RWPE2 (cell line): ENCODE measurements around the gene MRPS24.
A peak's percentile ranks its signal among the peaks of the same experiment; 100 is the strongest.

Experiments used
- ATAC-seq: fragments of 200-7000 bp; cut with Tn5 transposase; 3 replicates; pipeline ENCODE4 v1.9.1; 2021; ENCODE audit warnings: low read depth
- DNase-seq: peaks from one replicate; pipeline ENCODE4 v3.0.0-alpha.2; 2020; ENCODE audit warnings: low spot score
- H3K27ac ChIP-seq: fragments of 450-650 bp; 2 replicates; pipeline ENCODE4 v1.5.1; 2017; ENCODE audit warnings: mild to moderate bottlenecking; ENCODE audit not compliant: poor library complexity, severe bottlenecking
- H3K27me3 ChIP-seq: fragments of 250-450 bp; sonication (Bioruptor Pico); 2 replicates; pipeline ENCODE4 v1.5.1; 2021; ENCODE audit warnings: mild to moderate bottlenecking, moderate library complexity; ENCODE audit not compliant: insufficient read depth, poor library complexity, severe bottlenecking
- H3K36me3 ChIP-seq: fragments of 250-450 bp; sonication (Bioruptor Pico); 2 replicates; pipeline ENCODE4 v1.5.1; 2020; ENCODE audit warnings: low read depth, mild to moderate bottlenecking, moderate library complexity
- H3K4me1 ChIP-seq: fragments of 250-450 bp; sonication (Bioruptor Pico); 2 replicates; pipeline ENCODE4 v1.5.1; 2021; ENCODE audit warnings: mild to moderate bottlenecking, moderate library complexity; ENCODE audit not compliant: insufficient read depth, poor library complexity, severe bottlenecking
- H3K4me3 ChIP-seq: fragments of 250-450 bp; sonication (Bioruptor Pico); 2 replicates; pipeline ENCODE4 v1.5.1; 2021; ENCODE audit warnings: mild to moderate bottlenecking, moderate library complexity; ENCODE audit not compliant: severe bottlenecking
- H3K9me3 ChIP-seq: fragments of 250-450 bp; sonication (Bioruptor Pico); 2 replicates; pipeline ENCODE4 v1.5.1; 2021; ENCODE audit warnings: mild to moderate bottlenecking, moderate library complexity; ENCODE audit not compliant: severe bottlenecking
- TF ChIP-seq, protein P1 (sequence below): fragments of 450-650 bp; IDR thresholded peaks from one replicate; pipeline ENCODE4 v1.5.1; 2017; ENCODE audit warnings: mild to moderate bottlenecking, moderate library complexity; ENCODE audit not compliant: poor library complexity, severe bottlenecking

The MRPS24 gene

DNA sequence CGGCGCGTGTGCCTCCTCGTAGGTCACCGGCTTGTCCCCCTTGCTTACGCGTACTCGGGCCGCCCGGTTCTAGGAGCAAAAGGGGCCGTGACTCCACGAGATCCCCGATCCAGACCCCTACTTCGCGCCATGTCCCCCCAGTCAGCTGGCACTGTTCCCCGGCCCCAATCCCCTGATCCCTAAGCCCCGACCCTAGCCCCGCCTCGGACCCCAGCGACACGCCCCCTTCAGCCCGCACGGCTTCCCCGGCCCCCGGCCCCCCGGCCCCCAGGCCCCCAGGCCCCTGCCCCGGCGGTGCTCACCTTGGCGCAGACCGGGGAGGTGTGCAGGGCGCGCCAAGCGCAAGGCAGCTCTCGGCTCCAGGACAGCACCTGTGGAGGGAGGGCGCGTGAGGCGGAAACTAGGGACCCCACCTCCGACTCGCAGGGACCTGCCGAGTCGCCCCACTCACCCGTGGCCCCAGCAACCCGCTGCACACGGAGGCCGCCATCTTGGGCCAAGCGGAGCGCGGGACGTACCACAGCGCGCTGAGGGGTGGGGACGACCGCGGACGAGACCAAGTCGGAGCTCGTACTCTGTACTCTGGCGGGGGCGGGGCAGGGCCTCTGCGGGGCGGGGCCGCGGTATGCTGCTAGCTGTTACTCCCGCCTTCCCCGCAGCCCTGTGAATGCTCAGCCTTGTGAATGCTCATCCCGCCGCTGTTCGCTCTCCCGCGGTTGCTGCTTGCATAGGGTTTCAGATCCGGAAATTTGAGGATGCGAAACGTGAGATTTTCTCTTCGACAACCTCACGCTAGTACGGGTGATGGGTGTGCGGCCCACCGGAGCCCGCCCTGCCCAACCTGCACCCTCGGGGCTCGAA, at the start of gene MRPS24:
Gene MRPS24, minus strand, starts transcription at position 512 of the 861 bp plus-strand sequence. Its CDS starts 22 bp downstream, at position 490.
- Histone ChIP-seq H3K4me1 (peaks cover 31% of the 10 kb centered on the region), H3K27ac (peak within 1 kb of the TSS; percentile 87), H3K9me3 (no peaks in the 10 kb centered on the region), H3K27me3 (no peaks in the 10 kb centered on the region), H3K36me3 (peaks cover 20% of the 10 kb centered on the region), H3K4me3 (peak within 1 kb of the TSS; percentile 47)
- TF ChIP-seq, protein P1, sequence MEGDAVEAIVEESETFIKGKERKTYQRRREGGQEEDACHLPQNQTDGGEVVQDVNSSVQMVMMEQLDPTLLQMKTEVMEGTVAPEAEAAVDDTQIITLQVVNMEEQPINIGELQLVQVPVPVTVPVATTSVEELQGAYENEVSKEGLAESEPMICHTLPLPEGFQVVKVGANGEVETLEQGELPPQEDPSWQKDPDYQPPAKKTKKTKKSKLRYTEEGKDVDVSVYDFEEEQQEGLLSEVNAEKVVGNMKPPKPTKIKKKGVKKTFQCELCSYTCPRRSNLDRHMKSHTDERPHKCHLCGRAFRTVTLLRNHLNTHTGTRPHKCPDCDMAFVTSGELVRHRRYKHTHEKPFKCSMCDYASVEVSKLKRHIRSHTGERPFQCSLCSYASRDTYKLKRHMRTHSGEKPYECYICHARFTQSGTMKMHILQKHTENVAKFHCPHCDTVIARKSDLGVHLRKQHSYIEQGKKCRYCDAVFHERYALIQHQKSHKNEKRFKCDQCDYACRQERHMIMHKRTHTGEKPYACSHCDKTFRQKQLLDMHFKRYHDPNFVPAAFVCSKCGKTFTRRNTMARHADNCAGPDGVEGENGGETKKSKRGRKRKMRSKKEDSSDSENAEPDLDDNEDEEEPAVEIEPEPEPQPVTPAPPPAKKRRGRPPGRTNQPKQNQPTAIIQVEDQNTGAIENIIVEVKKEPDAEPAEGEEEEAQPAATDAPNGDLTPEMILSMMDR: no peak
- DNase-seq (peak; percentile 95), ATAC-seq (peak; percentile 87)

DNA sequence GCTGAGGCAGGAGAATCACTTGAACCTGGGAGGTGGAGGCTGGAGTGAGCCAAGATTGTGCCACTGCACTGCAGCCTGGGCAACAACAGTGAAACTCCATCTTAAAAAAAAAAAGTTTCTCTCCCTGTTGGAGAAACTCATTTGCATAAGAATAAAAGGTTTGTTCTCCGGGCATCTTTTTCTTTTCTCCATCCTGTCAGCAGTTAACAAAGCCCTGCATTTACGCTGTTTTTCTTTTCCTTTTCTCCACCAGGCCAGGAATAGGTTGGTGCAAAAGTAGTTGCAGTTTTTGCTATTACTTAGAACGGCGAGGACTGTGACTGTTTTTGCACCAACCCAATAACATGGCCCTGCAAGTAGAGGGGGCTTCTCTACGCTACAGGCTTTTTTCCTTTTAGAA, 46.6 kb upstream of the MRPS24 start:
- Histone ChIP-seq H3K4me1 (no peaks in the 10 kb centered on the region), H3K27ac (no peak overlapping the region), H3K36me3 (no peaks in the 10 kb centered on the region), H3K4me3 (no peak overlapping the region), H3K9me3 (no peaks in the 10 kb centered on the region), H3K27me3 (no peaks in the 10 kb centered on the region)
- TF ChIP-seq, protein P1: no peak
- DNase-seq (no peak), ATAC-seq (no peak)

GRCh38 chr7:43914795-43915194, 45.5 kb upstream of the MRPS24 start:
- H3K9me3 ChIP-seq: no peaks in the 10 kb centered on the region
- no peaks in the 10 kb centered on the region for H3K4me1 ChIP-seq
- no peak overlapping the region for H3K27ac ChIP-seq
- no peaks in the 10 kb centered on the region for H3K27me3 ChIP-seq
- ATAC-seq (no peak), DNase-seq (no peak)
- no peak overlapping the region for H3K4me3 ChIP-seq
- TF ChIP-seq, protein P1: no peak
- H3K36me3 ChIP-seq: no peaks in the 10 kb centered on the region

DNA sequence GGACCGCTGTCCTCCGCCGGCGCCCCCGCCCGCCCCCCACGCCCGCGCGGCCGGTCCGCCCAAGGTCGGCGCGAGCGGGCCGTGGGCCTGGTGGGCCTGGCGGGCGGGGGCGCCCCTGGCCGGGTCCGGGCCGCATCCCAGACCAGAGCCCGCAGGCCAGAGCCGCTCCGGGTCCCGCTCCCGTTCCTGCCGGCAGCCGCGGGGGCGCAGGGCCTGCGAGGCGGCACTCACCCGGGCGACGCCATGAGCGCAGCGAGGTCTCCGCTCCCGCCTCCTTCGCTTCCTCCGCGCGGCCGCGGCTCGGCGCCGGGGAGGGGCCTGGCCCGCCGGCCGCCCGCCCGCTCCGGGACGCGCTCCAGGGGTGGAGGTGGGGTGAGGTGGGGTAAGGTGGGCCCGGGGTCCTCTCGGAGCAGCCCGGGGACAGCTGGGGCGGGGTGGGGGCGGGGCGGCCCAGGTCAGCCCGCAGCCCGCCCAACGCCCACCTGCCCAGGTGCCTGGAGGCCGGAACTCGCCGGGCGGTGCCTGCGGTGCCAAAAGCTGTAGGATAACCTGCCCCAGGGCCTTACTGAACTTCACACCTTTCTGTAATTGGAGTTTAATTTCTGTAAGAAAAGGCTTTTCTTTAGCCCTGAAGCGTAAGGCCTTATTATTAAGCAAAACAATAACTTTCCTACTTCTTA, 37.2 kb upstream of the MRPS24 start, which contains the start of gene URGCP:
Gene URGCP, minus strand, starts transcription at position 266 of the 680 bp plus-strand sequence. Its CDS starts 21 bp downstream, at position 245.
- ATAC-seq (peak; percentile 68), DNase-seq (no peak)
- no peaks in the 10 kb centered on the region for H3K36me3 ChIP-seq
- peak within 1 kb of the TSS; percentile 80 for H3K4me3 ChIP-seq
- peak within 1 kb of the TSS; percentile 80 for H3K27ac ChIP-seq
- H3K9me3 ChIP-seq: no peaks in the 10 kb centered on the region
- H3K4me1 ChIP-seq: peaks cover 17% of the 10 kb centered on the region
- H3K27me3 ChIP-seq: no peaks in the 10 kb centered on the region
- TF ChIP-seq, protein P1: no peak
